Effector memory CD4-positive, alpha-beta T cell (primary cell): ENCODE results near the gene SVOPL.

Experiments
- DNase-seq, 3 donors: peaks; one replicate each; pipeline ENCODE4 v3.0.0-alpha.2; 2020
- H3K27ac ChIP-seq: 2 replicates; pipeline ENCODE4 v1.7.0; 2013; ENCODE audit warnings: mild to moderate bottlenecking, low read length, moderate library complexity; ENCODE audit not compliant: insufficient read depth, poor library complexity, severe bottlenecking
- H3K27me3 ChIP-seq: replicated peaks from 2 replicates; pipeline ENCODE4 v1.7.0; 2013; ENCODE audit warnings: mild to moderate bottlenecking, low read length; ENCODE audit not compliant: insufficient read depth, control insufficient read depth, poor library complexity, severe bottlenecking
- H3K36me3 ChIP-seq: 2 replicates; pipeline ENCODE4 v1.7.0; 2013; ENCODE audit warnings: mild to moderate bottlenecking, low read length, moderate library complexity; ENCODE audit not compliant: control insufficient read depth, insufficient read depth
- H3K4me1 ChIP-seq: 2 replicates; pipeline ENCODE4 v1.7.0; 2013; ENCODE audit warnings: low read length, mild to moderate bottlenecking; ENCODE audit not compliant: control insufficient read depth, insufficient read depth, poor library complexity, severe bottlenecking
- H3K4me3 ChIP-seq: 2 replicates; pipeline ENCODE4 v1.7.0; 2013; ENCODE audit warnings: low read length, low read depth, mild to moderate bottlenecking; ENCODE audit not compliant: insufficient read depth, poor library complexity, severe bottlenecking
- H3K9me3 ChIP-seq: 2 replicates; pipeline ENCODE4 v1.7.0; 2013; ENCODE audit warnings: mild to moderate bottlenecking, low read length, moderate library complexity; ENCODE audit not compliant: control insufficient read depth

SVOPL gene

GRCh38 chr7:138663725-138664710 is 37.1 kb downstream of the SVOPL start:
- no peak for DNase-seq
- Histone ChIP-seq H3K9me3 (no peaks in the 10 kb centered on the region), H3K27ac (no peak overlapping the region), H3K27me3 (no peaks in the 10 kb centered on the region), H3K4me3 (peak overlapping the region; percentile 25), H3K4me1 (no peaks in the 10 kb centered on the region), H3K36me3 (no peaks in the 10 kb centered on the region)

- Histone ChIP-seq H3K4me3 (no peak overlapping the region), H3K36me3 (no peaks in the 10 kb centered on the region), H3K27ac (no peak overlapping the region), H3K9me3 (no peaks in the 10 kb centered on the region), H3K27me3 (no peaks in the 10 kb centered on the region), H3K4me1 (no peaks in the 10 kb centered on the region)
- DNase-seq: no peak
These were observed 38.2 kb downstream of the SVOPL start for GRCh38 chr7:138662991-138663320.

DNA sequence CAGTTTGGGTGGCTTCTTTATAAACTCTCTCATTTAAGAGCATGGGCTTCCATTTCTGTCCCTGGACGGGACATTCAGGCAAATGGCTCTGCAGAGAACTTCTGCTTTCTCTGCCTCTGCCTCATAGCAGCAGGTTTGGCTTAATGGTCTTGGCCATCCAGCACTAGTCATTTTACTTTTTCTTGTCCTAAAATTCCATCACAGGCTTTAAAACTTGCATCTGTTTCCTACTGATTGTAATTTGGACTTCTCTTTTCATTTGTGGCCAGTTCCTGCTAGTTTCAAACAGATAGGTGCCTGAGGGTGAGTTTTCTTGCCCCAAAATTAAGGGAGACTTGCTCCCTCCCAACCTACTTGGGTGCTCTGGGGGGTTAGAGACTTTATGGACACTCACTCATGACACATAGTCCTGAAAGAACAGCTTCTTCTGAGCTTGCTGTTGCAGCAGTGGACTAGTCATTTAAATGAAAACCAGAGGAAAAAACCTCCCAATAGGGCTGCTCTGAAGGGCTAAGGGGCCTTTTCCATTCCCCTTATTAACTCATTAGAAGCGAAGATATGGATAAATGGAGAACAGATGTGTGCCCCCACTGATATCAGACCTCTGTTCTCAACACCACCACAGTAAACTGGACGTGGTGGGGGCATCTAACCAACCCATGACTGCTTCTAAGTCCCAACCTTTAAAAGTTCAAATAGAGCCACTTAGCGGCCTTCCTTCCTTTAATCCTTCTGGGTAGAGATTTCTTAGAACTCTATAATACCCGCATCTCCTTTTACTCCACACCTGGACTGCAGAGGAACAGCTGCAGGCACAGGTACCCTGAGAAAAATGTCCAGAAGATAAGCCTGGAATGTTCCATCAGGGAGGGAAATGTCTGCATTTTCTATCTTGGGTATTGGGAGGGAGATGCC is 38.8 kb downstream of the SVOPL start:
- no peaks in the 10 kb centered on the region for H3K9me3 ChIP-seq
- no peaks in the 10 kb centered on the region for H3K36me3 ChIP-seq
- H3K27ac ChIP-seq: no peak overlapping the region
- H3K4me3 ChIP-seq: no peak overlapping the region
- no peaks in the 10 kb centered on the region for H3K4me1 ChIP-seq
- no peak for DNase-seq
- H3K27me3 ChIP-seq: no peaks in the 10 kb centered on the region

GRCh38 chr7:138661069-138661635 is 40.0 kb downstream of the SVOPL start:
- H3K4me3 ChIP-seq: no peak overlapping the region
- H3K4me1 ChIP-seq: no peaks in the 10 kb centered on the region
- H3K27ac ChIP-seq: no peak overlapping the region
- no peaks in the 10 kb centered on the region for H3K9me3 ChIP-seq
- H3K27me3 ChIP-seq: no peaks in the 10 kb centered on the region
- no peak for DNase-seq
- H3K36me3 ChIP-seq: no peaks in the 10 kb centered on the region

GRCh38 chr7:138658889-138659288 is 42.3 kb downstream of the SVOPL start:
- Histone ChIP-seq H3K36me3 (no peaks in the 10 kb centered on the region), H3K27ac (no peak overlapping the region), H3K9me3 (no peaks in the 10 kb centered on the region), H3K27me3 (no peaks in the 10 kb centered on the region), H3K4me1 (no peaks in the 10 kb centered on the region), H3K4me3 (no peak overlapping the region)
- DNase-seq: no peak

DNA sequence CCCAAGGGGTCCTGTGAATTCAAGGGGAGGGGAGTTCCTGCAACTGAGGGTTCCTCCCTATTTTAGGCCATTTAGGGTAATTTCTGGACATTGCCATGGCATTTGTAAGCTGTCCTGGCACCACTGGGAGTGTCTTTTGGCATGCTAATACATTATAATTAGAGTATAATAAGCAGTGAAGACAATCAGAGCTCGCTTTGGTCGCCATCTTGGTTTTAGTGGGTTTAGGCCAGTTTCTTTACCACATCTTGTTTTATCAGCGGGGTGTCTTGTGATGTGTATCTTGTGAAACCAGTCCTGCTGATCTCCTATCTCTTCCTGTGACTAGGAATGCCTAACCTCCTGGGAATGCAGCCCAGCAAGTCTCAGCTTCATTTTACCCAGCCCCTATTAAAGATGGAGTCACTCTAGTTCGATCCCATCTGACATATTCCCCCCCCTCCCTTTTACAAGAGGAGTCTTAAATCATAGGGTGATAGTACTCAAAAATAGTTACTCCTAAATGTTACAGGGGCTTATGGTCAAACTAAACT is 43.2 kb downstream of the SVOPL start:
- no peak overlapping the region for H3K4me3 ChIP-seq
- no peaks in the 10 kb centered on the region for H3K9me3 ChIP-seq
- no peaks in the 10 kb centered on the region for H3K36me3 ChIP-seq
- no peak overlapping the region for H3K27ac ChIP-seq
- no peaks in the 10 kb centered on the region for H3K27me3 ChIP-seq
- DNase-seq: no peak
- no peaks in the 10 kb centered on the region for H3K4me1 ChIP-seq

DNA sequence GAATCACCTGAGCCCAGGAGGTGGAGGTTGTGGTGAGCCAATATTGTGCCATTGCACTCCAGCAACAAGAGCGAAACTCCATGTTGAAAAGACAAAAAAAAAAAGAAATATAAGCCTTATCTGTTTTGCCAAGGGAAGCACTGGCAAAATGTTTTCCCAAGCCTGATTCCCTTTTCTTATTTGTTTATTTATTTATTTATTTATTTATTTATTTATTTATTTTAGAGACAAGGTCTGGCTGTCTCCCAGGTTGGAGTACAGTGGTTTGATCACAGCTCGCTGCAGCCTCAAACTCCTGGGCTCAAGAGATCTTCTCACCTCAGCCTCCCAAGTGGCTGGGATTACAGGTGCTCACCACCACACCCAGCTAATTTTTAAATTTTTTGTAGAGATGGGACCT is 44.2 kb downstream of the SVOPL start:
- Histone ChIP-seq H3K4me3 (no peak overlapping the region), H3K27ac (no peak overlapping the region), H3K27me3 (no peaks in the 10 kb centered on the region), H3K36me3 (no peaks in the 10 kb centered on the region), H3K4me1 (no peaks in the 10 kb centered on the region), H3K9me3 (no peaks in the 10 kb centered on the region)
- no peak for DNase-seq

- H3K27ac ChIP-seq: no peak overlapping the region
- H3K27me3 ChIP-seq: no peaks in the 10 kb centered on the region
- no peaks in the 10 kb centered on the region for H3K9me3 ChIP-seq
- H3K4me3 ChIP-seq: no peak overlapping the region
- H3K4me1 ChIP-seq: no peaks in the 10 kb centered on the region
- DNase-seq: no peak
- no peaks in the 10 kb centered on the region for H3K36me3 ChIP-seq
These were observed 46.5 kb downstream of the SVOPL start for GRCh38 chr7:138654616-138655015.

DNA sequence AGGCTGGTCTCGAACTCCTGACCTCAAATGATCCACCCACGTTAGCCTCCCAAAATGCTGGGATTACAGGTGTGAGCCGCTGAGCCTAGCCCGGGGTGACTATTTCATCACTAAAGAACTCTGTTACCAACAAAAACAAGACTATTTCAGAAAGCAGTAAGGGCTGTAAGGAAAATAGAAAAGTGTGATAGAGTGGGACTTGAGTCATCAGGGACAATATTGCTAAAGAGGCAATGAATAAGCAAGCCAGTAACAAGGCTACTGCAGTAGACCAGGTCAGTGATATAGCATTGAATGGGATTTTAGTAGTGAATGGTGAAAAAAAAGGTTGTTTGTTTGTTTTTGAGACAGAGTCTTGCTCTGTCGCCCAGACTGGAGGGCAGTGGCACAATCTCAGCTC is 51.7 kb downstream of the SVOPL start:
- no peaks in the 10 kb centered on the region for H3K27me3 ChIP-seq
- no peaks in the 10 kb centered on the region for H3K9me3 ChIP-seq
- H3K4me3 ChIP-seq: no peak overlapping the region
- no peak for DNase-seq
- no peak overlapping the region for H3K27ac ChIP-seq
- no peaks in the 10 kb centered on the region for H3K36me3 ChIP-seq
- H3K4me1 ChIP-seq: no peaks in the 10 kb centered on the region
